Middle frontal gyrus (tissue), 1 donor: Measurements from ENCODE around the gene HNRNPM.
"Not testable (repeated sequence)": the region's sequence is repeated elsewhere in the genome, so short reads cannot be mapped to it uniquely, and the experiment has no call there.

Experiments
- DNase-seq: peaks from one replicate; pipeline ENCODE4 v3.0.0-alpha.2; 2015; ENCODE audit warnings: low spot score; ENCODE audit errors: extremely low spot score

HNRNPM gene

DNA sequence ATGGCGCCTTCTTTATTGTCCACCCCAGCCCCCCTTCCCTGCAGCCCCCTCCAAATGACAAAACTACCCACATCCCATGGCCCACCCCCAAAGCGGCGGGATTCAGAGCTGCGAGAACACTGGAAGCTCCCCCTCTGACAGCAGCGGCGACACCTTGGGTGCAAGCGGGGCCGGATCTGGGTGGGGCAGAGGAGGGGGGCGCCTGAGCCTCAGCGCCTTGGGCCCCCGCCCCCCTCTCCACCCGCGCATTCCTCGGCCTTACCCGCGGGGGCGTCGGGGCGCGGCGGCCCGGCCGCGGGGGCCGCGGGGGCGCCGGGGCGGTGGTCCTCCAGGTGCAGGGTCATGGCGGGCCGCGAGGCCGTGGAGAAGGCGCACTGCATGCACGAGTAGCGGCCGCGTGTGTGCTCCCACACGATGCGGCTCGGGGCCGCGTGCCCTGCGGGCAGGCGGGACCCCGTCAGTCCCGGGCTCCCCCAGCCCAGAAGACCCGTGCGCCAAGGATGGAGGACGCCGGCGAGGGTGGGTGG lies 65.9 kb downstream of the HNRNPM start:
- no peak for DNase-seq

DNA sequence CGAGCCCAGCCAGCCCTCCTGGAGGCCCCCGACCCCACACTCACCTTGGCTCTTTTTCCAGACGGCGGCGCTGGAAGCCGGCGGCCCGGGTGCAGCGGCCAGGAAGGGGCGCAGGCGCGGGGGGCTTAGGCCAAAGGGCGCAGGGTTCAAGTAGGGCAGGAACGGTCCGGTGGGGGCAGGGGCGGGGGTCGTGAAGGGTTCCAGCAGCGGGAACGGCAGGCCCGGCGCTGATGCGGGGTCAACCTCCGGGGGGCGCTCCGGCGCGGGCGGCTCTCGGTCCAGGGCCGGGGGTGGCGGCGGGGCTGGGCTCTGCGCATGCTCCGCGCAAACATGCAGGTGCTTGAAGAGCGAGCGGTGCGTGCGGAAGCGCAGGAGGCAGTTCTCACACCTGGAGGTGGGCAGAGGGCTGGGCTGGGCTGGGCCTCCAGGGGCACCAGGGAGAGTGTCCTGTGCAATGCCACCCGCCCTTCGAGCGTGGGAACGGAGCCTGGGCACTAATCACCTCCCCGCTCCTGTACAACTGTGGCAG lies 66.9 kb downstream of the HNRNPM start:
- no peak for DNase-seq

DNA sequence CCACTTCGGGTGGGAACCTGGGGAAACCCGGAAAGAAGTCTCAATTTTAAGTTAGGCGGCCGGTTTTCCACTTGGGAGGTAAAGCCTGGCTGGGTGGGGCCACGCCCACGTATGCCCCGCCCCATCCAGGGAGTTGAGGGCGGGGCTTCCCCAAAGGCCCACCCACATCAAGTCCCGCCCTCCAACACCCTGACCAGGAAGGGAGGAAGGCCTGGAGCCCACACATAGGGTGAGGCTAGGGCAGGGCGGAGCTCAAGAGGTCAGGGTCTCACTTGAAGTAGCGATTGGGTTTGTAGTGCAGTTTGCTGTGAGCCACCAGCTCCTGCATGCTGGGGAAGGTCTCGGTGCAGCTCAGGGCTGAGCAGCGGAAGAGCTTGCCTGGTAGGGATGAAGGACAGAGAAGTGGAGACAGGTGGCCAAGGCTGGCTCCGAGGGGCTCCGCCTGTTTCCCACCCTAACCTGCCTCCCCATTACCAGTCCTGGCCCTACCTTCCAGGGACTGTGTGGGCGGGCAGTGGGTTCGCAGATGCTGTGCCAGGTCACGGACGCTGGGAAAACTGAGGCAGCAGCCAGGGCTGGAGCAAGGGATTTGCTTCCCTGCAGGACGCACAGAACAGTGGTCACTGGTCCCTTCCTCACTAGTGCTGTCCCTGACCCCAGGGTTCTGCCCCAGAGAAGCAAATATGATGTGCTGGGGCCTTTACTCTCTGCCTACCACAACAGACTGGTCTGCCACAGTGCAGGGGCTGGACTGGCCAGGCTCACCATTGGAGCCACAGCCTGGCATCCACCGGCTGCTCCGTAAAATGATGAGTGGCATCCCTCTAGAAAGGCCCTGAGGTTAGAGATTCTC lies 67.6 kb downstream of the HNRNPM start:
- DNase-seq = no peak

DNA sequence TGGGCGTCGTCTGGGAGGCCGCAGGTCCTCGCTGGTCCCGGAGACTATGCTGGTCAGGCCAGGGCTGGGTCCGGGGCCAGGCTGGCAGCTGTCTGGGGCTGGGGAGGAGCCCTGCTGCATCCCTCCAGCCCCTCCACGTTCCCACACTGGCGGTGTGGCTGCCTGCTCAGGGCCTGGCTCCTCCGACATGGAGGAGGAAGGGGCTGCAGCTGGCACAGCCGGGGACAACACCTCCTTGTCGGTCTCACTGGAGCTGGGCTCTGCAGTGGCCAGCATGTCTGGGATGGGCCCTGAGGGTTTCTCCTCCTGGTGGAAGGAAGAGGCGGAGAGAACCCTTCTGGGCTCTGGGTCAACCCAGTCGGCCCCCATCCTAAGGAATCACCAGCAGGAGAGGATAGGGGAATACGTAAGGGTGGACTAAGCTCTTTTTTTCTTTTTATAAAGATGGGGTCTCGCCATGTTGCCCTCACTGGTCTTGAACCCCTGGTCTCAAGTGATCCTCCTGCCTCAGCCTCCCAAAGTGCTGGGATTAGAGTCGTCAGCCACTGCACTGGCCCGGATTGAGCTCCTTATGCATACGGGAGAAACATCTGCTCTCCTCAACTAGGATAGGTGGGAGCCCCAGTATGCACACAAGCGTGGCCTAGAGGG lies 68.4 kb downstream of the HNRNPM start:
- no peak for DNase-seq

DNA sequence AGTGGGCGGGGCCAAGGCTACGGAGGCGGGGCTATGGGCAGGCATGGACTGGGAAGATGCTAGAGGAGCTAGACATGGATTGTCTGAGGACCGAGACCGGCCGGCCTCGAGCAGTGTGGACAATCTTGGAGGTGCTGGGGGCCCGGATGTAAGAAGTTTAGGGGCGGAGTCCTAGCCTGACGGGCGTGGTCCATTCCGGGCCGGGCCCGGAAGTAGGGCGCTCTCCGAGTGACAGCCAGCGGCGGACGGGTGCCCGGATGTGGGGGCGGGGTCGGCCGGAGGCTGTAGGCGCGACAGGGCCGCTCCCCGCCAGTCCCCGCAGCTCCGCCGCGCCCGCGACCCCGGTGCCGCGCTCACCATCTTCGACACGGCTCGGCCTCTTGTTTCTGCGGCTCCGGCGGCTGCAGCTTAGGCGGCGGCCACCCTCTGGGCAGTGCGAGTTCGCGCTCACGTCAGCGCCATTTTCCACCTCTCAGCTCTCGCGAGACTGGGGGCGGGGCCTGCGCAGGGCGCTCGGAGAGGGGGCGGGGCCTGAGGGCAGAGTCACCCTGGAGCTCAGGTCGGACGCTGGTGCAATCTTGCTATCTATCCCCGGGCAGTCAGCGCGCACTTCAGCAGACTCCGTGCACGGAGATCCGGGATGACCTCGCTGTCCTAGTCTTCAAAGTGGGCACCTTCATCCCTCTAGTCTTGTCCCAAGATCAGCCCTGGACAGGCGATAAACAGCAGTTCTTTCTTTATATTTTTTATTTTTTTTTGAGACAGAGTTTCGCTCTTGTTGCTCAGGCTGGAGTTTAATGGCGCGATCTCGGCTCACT lies 69.1 kb downstream of the HNRNPM start, which contains the start of gene ZNF414:
ZNF414 (minus strand) TSS at position 481 of the 818 bp plus-strand sequence; CDS start at position 360, 121 bp downstream.
- peak; percentile 84 for DNase-seq

DNA sequence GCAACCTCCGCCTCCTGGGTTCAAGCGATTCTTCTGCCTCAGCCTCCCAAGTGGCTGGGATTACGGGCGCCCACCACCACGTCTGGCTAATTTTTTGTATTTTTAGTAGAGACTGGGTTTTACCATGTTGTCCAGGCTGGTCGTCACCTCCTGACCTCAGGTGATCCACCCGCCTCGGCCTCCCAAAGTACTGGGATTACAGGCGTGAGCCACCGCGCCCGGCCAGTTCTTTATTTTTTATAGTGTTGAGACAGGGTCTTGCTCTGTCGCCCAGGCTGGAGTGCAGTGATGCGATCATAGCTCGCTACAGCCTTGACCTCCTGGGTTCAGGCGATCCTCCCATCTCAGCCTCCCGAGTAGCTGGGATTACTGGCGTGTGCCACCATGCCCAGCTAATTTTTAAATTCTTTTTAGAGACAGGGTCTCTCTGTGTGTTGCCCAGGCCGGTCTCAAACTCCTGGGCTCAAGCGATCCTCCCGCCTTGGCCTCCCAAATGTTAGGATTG lies 69.8 kb downstream of the HNRNPM start:
- DNase-seq = not testable (repeated sequence)

DNA sequence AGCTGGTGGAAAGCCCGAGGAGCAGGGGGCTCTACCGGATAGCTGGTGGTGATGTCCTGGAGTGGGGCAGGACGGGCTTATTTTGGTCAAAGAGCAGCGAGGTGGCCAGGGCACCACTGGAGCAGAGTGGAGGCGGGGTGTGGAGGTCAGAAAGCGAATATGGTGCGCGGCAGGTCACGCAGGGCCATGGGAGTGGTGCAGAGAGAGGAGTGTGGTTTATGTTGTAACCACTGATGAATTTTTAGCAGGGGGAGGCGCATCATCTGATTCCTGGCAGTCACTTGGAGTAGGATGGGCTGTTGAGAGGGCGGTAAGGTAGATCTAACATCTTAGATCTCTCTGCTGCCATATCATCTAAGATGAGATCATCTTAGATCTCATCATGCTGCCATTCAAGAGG lies 70.5 kb downstream of the HNRNPM start:
- DNase-seq = no peak

DNA sequence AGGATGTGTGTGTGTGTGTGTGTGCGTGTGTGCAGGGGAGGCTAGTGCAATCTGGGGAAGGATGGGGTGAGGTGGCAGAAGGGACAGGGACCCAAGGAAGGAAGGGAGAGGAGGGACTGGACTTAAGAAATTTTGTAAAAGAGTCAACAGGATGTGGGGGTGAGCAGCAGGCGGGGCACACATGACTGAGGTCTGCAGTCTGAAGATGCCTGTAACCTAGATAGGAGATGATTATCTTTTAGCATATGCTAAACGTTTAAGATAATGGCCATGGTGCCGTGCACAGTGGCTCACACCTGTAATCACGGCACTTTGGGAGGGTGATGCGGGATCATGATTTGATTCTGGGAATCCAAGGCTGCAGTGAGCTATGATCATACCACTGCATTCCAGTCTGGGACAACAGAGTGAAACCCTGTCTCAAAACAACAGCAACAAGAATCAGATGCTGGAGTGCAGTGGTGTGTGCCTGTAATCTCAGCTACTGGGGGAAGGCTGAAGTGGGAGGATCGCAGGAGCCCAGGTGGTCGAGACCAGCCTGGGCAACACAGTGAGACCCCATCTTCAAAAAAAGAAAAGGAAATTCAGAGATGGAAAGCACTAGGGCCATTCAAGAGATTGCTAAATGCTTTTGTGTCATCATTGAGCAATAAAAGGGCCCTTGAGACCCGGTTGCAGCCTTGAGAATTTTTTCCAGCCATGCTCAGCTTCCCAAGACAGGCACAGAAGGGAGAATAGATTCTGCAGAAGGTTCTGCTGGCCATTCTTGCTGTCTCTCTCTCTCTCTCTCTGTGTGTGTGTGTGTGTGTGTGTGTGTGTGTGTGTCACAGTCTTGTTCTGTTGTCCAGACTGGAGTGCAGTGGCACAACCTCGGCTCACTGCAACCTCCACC lies 73.0 kb downstream of the HNRNPM start:
- no peak for DNase-seq

DNA sequence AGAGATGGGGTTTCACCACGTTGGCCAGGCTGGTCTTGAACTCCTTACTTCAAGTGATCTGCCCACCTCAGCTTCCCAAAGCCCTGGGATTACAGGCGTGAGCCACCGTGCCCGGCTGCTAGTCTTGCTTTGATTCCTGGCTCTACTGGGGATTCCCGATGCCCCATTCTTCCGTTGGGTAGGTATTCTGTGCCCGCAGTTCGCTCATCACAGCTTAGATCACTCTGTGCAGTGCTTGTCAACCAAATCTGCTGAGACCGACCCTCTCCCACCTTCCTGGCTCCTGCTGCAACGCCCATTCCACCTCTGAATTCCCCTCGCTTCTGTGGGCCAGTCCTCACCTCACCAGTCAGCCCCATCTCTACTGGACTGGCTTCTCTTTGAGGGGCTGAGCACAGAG lies 73.8 kb downstream of the HNRNPM start:
- no peak for DNase-seq

DNA sequence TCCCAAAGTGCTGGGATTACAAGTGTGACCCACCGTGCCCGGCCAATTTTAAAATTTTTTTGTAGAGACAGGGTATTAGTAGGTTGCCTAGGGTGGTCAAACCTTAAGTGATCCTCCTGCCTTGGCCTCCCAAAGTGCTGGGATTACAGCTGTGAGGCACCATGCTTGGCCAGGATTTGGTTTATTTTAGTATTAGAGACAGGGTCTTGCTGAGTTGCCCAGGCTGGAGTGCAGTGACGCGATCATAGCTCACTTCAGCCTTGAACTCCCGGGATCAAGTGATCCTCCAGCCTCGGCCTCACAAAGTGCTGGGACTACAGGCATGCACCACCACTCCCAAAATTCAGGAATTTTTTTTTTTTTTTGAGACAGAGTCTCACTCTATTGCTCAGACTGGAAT lies 74.6 kb downstream of the HNRNPM start:
- DNase-seq = no peak

DNA sequence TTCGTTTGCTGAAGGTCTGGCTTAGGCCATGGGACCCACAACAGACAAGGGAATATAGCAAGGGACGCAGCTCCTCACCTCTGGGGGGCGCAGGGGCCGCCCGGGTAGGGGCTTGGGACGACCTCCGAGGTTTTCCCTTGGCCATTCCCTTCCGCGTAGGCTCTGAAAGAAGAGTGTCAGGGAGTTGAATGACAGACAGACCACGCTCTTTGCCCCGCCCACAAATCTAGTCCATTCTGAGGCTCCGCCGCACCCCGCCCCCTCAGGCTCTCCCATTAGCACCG lies 80.6 kb downstream of the HNRNPM start:
- DNase-seq = no peak

DNA sequence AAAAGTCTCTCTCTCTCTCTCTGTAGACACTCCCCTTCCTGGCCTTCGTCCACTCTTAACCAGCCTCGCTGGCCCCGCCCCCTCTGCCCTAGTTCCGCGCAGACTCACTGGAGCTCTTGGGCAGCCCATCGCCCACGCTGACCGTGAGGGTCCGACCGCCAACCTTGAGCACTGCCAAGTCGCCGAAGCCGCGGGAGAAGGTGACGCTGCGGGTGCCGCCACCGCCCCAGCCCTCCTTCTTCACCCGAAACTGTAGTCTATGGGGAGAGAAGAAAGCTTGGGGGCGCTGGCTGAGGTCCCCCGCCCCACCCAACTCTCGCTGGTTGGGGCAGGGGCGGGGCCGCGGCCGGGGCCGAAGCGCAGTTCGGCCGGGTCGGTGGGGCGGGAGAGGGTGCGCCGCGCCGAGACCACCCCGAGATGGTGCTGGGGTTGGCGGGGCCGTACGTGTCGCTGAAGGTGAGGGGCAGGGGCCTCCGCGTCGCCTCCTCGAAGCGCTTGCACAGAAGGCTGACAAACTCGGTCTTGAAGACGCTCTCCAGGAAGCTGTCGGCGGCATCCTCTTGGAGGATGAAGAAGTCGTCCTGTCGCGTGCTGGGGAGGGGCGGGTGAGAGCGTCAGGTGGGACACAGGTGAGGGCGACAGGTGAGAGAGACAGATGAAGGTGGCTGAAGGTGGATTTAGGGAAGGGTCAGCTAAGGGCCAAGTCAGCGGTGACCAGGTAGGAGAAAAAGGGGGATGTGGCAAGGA lies 81.7 kb downstream of the HNRNPM start:
- peak; percentile 71 for DNase-seq

DNA sequence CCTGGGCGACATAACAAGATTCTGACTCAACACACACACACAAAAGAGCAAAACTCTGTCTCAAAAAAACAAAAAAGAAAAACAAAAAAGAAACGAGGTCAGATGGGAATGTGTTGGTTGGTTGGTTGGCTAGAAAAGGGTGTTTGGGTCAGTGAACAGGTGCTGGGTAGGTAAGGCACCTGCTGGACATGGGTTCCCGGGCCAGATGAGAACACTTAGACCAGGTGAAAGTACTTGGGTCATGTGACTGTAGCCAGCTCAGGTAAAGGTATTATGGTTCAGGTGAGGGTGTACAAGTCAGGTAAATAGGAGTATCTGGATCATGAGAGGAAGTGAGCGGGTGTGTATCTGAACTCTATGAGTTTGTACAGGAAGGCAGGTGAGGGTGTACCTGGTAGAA lies 83.7 kb downstream of the HNRNPM start:
- no peak for DNase-seq

DNA sequence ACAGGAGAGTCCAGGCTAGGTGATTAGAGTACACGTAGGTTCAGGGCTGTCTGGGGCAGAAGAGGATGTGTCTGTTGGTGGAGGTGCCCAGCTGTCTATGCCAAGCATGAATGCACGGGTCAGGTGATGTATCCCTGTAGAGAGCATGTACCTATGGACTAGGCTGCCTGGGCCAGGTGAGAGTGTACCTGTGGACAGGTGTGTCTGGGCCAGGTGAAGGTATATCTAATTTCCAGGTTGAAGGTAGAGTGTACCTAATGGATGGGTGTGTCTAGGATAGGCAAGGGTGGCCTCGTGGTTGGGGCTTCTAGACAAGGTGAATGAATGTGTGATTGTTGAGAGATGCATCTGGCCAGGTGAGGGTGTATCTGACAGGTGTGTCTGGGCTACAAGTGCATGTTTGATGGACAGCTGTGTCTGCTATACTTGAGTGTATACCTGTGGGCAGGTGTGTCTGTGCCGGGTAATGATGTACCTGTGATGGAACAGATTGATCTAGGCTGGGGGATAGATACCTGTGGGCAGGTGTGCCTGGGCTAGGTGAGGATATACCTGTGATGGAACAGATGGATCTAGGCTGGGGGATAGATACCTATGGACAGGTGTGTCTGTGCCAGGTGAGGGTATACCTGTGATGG lies 84.7 kb downstream of the HNRNPM start:
- no peak for DNase-seq

DNA sequence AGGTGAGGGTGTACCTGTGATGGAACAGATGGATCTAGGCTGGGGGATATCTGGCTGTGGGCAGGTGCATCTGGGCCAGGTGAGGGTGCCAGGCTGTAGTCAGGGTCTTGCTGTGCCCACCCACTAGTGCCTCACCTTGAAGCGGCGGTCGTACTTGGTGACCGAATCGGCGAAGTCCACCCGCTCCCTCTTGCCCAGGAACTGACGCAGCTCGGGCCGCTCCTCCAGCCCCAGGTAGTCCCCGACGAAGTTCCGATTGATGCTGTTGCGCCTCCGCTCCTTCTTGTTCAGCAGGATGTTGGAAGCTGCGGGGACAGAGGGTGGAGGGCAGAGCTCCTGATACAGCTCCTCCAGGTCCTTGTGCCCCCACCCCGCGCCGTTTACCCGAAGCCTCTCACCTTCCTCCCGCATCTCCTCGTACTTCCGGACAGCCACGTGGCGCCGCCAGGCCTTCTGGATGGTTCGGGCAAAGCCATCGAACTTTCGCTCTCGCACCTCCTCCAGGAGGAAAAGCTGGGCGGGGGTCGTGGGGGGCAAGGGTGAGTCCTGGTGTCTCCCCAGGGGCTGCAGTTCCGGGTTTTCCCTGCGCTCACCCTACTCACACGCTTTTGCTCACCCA lies 85.4 kb downstream of the HNRNPM start:
- no peak for DNase-seq

DNA sequence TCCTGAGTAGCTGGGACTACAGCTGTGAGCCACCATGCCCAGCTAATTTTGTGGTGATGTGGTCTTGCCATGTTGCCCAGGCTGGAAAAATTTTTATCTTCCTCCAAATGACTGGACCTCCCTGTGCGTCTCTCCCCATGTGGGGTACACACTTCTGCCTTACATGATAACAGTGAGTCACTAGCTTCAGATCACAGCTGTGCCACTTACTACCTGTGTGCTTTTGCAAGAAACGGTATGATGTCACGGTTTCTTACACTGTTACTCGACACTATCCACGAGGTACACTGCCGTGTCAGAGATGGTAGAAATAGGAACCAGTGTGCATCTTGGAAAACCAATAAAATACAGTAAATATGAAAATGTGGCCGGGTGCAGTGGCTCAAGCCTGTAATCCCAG lies 86.7 kb downstream of the HNRNPM start:
- DNase-seq = no peak

DNA sequence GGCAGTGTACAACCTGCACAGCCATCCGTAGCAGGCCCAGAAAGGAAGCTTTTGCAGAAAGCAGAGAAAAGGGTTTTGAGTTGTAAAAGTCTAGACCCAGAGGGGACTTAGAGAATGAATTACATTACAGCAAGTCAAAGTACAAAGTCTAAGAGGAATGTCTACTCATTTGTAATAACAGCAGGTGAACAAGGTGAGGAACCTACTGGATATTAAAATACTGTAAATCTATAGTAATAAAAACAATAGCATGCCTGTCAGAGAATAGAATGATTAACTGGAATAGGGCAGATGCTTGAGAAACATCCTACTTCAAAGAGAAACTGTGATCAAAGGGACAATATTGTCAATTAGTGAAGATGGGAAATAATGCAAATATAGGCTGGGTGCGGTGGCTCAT lies 87.5 kb downstream of the HNRNPM start:
- DNase-seq = no peak

DNA sequence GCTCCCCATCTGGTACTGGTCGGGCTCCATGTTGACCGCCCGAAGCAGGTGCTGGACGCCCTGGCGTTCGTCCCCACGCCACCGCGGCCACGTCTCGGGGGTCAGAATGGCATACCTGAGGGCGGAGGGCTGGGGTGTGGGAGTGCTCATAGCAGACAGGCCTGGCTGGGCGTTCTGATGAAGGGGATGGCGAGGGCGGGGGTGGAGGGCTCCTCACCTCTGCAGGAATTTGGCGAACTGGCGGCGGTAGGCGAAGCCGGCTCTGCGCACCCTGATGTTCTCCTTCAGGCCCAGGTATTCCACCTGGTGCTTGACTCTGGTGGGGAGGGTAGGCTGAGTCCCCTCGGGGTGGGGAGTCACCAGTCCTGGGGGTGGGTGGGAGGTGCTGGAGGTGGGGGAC lies 91.5 kb downstream of the HNRNPM start:
- no peak for DNase-seq

DNA sequence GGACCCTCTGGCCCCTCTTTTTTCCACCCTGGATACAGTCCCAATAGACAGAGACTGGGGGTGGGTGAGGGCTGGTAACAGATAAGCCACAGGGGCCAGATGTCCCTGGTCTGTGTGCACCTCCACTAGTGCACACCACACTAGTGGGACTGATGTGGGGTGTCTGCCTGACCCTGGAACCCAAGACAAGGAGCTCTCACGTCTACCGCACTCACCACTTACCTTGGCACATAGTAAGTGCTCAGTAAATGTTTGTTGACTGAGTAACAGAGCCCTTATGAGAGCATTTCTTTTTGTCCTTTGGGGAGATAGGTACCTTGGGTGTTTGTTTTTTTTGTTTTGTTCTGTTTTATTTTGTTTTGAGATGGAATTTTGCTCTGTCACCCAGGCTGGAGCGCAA lies 92.3 kb downstream of the HNRNPM start:
- DNase-seq = no peak
